ENCODE data around the gene COL12A1.

GRCh38 chr6:75201021-75201420, 4.8 kb downstream of the COL12A1 start:
- TF ChIP-seq POLR2A (IDR thresholded peaks at IDR 0.05) (no peak), CTCF (IDR thresholded peaks at IDR 0.05 in 4 of 5, conservative IDR thresholded peaks at IDR 0.05 in 1 of 5) (no peak)

All from gastrocnemius medialis (tissue), 4 donors.